Measurements from ENCODE around the gene KLC4.

The KLC4 gene

DNA sequence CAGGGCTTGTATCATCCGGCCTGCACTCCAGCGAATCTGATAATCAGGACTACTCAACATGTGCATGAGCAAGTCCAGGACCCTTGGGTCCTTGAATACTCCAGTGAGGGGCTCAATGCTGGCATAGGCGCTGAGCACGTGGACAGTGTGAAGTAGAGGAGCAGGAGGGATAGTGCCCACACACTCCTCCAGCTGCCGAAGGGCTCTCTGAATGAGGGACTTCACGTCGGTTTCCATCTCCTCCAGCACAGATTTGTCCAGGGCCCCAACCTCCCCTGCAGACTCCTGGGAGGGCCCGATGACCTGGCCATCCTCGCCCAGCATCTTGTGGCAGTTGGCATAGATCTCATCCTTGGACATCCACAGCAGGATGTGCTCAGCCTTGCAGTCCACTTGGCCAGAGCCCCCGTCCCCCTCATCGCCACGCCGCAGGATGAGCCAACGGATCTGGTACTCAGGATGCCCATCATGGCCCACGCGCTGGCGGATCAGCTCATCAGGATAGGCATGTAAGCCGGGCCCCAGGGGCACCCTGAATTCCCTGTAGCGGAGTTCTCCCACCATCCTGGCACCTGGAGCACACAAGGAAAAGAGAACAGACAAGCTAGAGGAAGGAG, 7.1 kb upstream of the KLC4 start:
- CTCF ChIA-PET, result no interaction called here
- no peak for TF ChIP-seq CTCF (conservative IDR thresholded peaks at IDR 0.05; ENCODE audit: low read depth)
- peak overlapping the region; percentile 86 for H3K27ac ChIP-seq
- POLR2A ChIA-PET (ENCODE audit: low non-redundant PET), result interaction anchor here (2.0 kb wide), 1 partner anchor 74 kb away, joined by 4 read pairs; the partner anchor contains the start of gene PEX6
- no peak for DNase-seq (ENCODE audit: low spot score)

DNA sequence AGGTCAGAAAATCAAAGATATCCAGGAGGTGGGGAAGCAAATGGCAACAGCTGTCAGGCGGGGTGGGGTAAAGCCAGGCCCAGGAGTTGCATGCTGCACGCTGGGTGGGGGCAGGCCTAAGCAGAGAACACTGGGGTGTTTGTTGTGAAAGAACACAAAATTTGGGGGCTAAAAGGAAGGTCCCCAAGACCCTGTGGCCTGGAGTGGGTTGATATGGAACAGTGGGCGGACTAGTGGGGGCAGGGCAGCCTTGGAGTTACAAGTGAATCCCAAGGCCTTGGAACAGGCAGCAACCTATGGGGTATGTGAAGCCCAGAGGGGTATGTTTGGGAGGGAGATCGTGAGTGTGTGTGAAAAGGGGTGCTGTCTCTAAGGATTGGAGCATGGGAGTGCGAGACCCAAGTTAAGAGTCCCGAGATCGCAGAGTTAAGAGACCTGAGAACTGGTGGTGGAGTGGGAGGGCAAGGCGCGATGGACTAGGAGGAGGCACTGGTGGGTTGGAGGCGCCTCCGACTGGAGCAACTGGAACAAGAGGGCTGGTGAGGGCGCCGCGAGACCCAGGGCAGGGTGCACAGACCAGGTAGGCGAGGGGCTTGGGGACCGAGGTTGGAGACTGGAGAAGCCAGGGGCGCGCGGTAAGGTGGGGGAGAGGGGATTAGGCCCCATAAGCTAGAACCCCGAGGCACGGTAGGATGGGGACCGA, 6.4 kb upstream of the KLC4 start:
- ChIA-PET CTCF (no interaction called here), POLR2A (ENCODE audit: low non-redundant PET) (interaction anchor here (0.9 to 2.0 kb wide), 2 partner anchors 74 to 78 kb away, joined by 3 to 4 read pairs; partner anchors contain the start of gene PEX6)
- H3K27ac ChIP-seq, result peak overlapping the region; percentile 86
- TF ChIP-seq CTCF (conservative IDR thresholded peaks at IDR 0.05; ENCODE audit: low read depth), result no peak
- peak; percentile 17 for DNase-seq (ENCODE audit: low spot score)

GRCh38 chr6:43053545-43054205, 5.8 kb upstream of the KLC4 start, which contains the start of gene CUL7:
TSS of gene CUL7 (minus strand) at chr6:43053851. CDS start at chr6:43052788, 1,063 bp downstream.
- no peak for TF ChIP-seq CTCF (conservative IDR thresholded peaks at IDR 0.05; ENCODE audit: low read depth)
- POLR2A ChIA-PET (ENCODE audit: low non-redundant PET), result interaction anchor here (0.6 to 2.0 kb wide), 5 partner anchors 9 to 135 kb away, joined by 3 to 4 read pairs (median 3); partner anchors contain the start of gene PEX6
- peak within 1 kb of the TSS; percentile 86 for H3K27ac ChIP-seq
- CTCF ChIA-PET, result interaction anchor here (0.9 kb wide), 1 partner anchor 90 kb away, joined by 4 read pairs; no protein-coding TSS in a partner anchor
- DNase-seq (ENCODE audit: low spot score), result peak; percentile 98

GRCh38 chr6:43054206-43054943, 5.1 kb upstream of the KLC4 start:
- ChIA-PET POLR2A (ENCODE audit: low non-redundant PET) (interaction anchor here (0.5 to 2.0 kb wide), 6 partner anchors 9 to 478 kb away, joined by 3 to 4 read pairs (median 3); partner anchors contain the start of gene PEX6), CTCF (interaction anchor here (0.7 to 0.9 kb wide), 3 partner anchors 23 to 153 kb away, joined by 3 to 5 read pairs (median 4); no protein-coding TSS in a partner anchor)
- H3K27ac ChIP-seq, result peak overlapping the region; percentile 86
- TF ChIP-seq CTCF (conservative IDR thresholded peaks at IDR 0.05; ENCODE audit: low read depth), result no peak
- DNase-seq (ENCODE audit: low spot score), result no peak

DNA sequence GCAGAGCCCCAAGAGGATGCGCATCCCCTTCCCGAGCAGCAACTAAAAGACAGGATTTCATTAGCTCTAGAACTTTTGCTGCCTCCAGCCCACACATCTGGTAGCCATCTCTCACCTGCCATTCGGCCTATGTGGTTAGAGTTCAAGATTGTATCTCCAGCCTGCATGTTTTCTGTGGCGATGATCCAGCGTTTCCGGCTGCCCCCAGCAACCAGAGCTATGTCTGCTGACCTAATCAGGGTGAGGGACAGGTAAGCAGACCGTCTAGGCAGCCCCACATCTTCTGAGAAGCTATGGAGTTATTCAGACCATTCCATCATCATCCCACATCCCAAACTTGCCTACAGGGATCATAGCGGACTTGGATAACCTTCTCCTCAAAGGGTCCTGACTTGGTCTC, 3.5 kb upstream of the KLC4 start:
- ChIA-PET POLR2A (ENCODE audit: low non-redundant PET) (no interaction called here), CTCF (no interaction called here)
- no peak for DNase-seq (ENCODE audit: low spot score)
- no peak for TF ChIP-seq CTCF (conservative IDR thresholded peaks at IDR 0.05; ENCODE audit: low read depth)
- H3K27ac ChIP-seq, result peak overlapping the region; percentile 86
